ENCODE data around the gene MCF2L. TPM values are rescaled to one million over a fixed set of nuclear protein-coding genes. Genes with fewer than 3 reads are reported as not detected.
A peak's percentile ranks its signal among the peaks of the same experiment; 100 is the strongest.

Gene MCF2L
- total RNA-seq, 4 donors from 2014 or later, result 10.2 to 25.4 (median 16.9) TPM

GRCh38 chr13:113020323-113021080 lies 51.5 kb downstream of the MCF2L start:
- no peak for TF ChIP-seq POLR2A (IDR thresholded peaks at IDR 0.05)
- TF ChIP-seq, protein P1, sequence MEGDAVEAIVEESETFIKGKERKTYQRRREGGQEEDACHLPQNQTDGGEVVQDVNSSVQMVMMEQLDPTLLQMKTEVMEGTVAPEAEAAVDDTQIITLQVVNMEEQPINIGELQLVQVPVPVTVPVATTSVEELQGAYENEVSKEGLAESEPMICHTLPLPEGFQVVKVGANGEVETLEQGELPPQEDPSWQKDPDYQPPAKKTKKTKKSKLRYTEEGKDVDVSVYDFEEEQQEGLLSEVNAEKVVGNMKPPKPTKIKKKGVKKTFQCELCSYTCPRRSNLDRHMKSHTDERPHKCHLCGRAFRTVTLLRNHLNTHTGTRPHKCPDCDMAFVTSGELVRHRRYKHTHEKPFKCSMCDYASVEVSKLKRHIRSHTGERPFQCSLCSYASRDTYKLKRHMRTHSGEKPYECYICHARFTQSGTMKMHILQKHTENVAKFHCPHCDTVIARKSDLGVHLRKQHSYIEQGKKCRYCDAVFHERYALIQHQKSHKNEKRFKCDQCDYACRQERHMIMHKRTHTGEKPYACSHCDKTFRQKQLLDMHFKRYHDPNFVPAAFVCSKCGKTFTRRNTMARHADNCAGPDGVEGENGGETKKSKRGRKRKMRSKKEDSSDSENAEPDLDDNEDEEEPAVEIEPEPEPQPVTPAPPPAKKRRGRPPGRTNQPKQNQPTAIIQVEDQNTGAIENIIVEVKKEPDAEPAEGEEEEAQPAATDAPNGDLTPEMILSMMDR (IDR thresholded peaks at IDR 0.05), result no peak
- intact Hi-C loops (cut with DNase I), result no loop called here
- Histone ChIP-seq H3K36me3 (no peaks in the 10 kb centered on the region), H3K27me3 (no peaks in the 10 kb centered on the region), H3K27ac (no peak overlapping the region), H3K4me1 (peaks cover 5 to 50% (median 23%) of the 10 kb centered on the region in 3 donors), H3K9me3 (no peaks in the 10 kb centered on the region), H3K4me3 (no peak overlapping the region)
- no peak for DNase-seq
- WGBS, 2 donors, result 80 to 85% methylated on average over 13 to 17 of the region's 17 CpGs

GRCh38 chr13:113021391-113021790 lies 52.4 kb downstream of the MCF2L start:
- H3K36me3 ChIP-seq, result no peaks in the 10 kb centered on the region
- peaks cover 0 to 5% (median 0%) of the 10 kb centered on the region in 4 donors for H3K27me3 ChIP-seq
- H3K27ac ChIP-seq, result peak overlapping the region in 1 of 4 donors; percentile 78
- TF ChIP-seq POLR2A (IDR thresholded peaks at IDR 0.05), result no peak
- TF ChIP-seq, protein P1 (IDR thresholded peaks at IDR 0.05), result no peak
- DNase-seq, result no peak
- H3K9me3 ChIP-seq, result no peaks in the 10 kb centered on the region
- no peak overlapping the region for H3K4me3 ChIP-seq
- peaks cover 5 to 49% (median 23%) of the 10 kb centered on the region in 3 donors for H3K4me1 ChIP-seq
- 48 to 90% methylated on average over 3 to 11 of the region's 14 CpGs for WGBS, 2 donors
- intact Hi-C loops (cut with DNase I), result no loop called here

- Histone ChIP-seq H3K4me3 (peak overlapping the region in 1 of 4 donors; percentile 29), H3K4me1 (peaks cover 5 to 48% (median 23%) of the 10 kb centered on the region in 3 donors), H3K27me3 (peaks cover 0 to 7% (median 0%) of the 10 kb centered on the region in 4 donors), H3K9me3 (no peaks in the 10 kb centered on the region), H3K36me3 (no peaks in the 10 kb centered on the region), H3K27ac (peak overlapping the region in 3 of 4 donors; percentile 59 to 78 (median 77))
- 80% methylated on average over 2 of the region's 7 CpGs; no CpG with 5 or more reads in 1 of the 2 donors for WGBS, 2 donors
- intact Hi-C loops (cut with DNase I), result no loop called here
- no peak for TF ChIP-seq POLR2A (IDR thresholded peaks at IDR 0.05)
- TF ChIP-seq, protein P1 (IDR thresholded peaks at IDR 0.05), result no peak
- no peak for DNase-seq
These were observed 52.8 kb downstream of the MCF2L start for GRCh38 chr13:113021811-113022210.

- Histone ChIP-seq H3K27ac (peak overlapping the region; percentile 55 to 78 (median 68)), H3K9me3 (no peaks in the 10 kb centered on the region), H3K27me3 (peaks cover 0 to 7% (median 0%) of the 10 kb centered on the region in 4 donors), H3K4me3 (peak overlapping the region; percentile 16 to 43 (median 22)), H3K4me1 (peaks cover 5 to 43% (median 23%) of the 10 kb centered on the region in 3 donors), H3K36me3 (peaks cover 0 to 3% (median 0%) of the 10 kb centered on the region in 3 donors)
- TF ChIP-seq, protein P1 (IDR thresholded peaks at IDR 0.05), result no peak
- no peak for TF ChIP-seq POLR2A (IDR thresholded peaks at IDR 0.05)
- WGBS, 2 donors, result 25 to 43% methylated on average over 4 to 5 of the region's 23 CpGs
- DNase-seq, result no peak
- intact Hi-C loops (cut with DNase I), result no loop called here
These were observed 53.4 kb downstream of the MCF2L start for GRCh38 chr13:113022391-113022744.
